ENCODE results near the gene TMEM178B. TPM values are rescaled to one million over a fixed set of nuclear protein-coding genes. Genes with fewer than 3 reads are reported as not detected.
"Not testable (repeated sequence)": the region's sequence is repeated elsewhere in the genome, so short reads cannot be mapped to it uniquely, and the experiment has no call there.

Gene TMEM178B
- total RNA-seq, 1 donor from 2014 or later, result 35.4 TPM

GRCh38 chr7:141383356-141383755 lies 309.5 kb downstream of the TMEM178B start:
- DNase-seq; ATAC-seq (ENCODE audit: poor library complexity); intact Hi-C loops (cut with DNase I): not testable (repeated sequence)

DNA sequence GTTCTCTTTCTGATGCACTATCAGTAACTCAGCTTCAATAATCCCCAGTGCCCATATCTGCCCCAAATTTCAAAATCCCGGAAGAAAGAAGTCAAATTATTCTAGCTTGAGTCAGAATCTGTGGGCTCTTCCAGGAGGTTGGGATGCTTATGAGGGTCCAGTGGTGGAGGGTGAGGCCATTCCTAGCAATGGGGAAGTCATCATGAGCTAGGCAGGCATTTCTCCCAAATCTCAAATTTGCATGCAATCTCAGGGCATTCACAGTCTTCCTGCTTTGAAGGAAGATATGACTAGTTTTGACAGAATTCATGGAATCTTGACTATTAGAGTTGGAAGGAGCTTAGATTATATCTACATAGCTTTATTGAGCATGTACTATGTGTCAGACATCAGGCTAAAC lies 313.0 kb downstream of the TMEM178B start:
- intact Hi-C loops (cut with DNase I), result no loop called here
- no peak for DNase-seq

DNA sequence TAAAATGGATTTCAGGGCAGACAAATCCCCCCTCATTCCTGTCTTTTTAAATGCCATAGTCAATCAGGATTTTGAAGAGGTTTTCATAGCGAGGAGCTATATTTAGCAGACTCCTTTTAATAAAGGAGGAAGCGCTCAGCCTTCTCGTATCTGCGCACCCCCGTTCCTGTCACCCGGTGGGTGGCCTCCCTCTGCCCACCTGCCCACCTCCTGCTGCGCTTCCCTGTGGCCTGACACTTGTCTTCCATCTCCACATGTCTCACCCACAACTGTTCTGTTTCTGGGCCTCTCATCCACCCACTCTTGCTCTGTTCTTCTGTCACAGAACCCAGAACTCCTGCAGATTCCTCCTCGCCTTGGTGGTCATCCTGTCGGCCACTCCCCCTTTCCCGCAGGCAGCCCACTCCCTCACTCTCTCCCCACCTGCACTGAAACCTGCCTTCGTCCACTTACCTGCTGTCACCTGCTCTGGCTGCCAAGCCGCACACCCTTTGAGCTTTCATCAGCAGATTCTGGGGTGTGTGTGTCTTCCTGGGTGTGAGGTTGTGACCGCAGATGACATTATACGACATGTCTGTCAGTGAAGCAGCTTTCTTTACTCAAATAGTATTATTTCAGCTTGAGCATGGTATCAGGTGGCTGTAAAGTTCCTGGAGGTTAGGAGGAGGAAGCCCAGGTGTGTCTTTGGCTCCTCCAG lies 313.8 kb downstream of the TMEM178B start:
- DNase-seq, result no peak
- peak; percentile 28 for ATAC-seq (ENCODE audit: poor library complexity)
- intact Hi-C loops (cut with DNase I), result no loop called here

More for the DNA sequence above, 313.0 kb downstream of the TMEM178B start:
- ATAC-seq (ENCODE audit: poor library complexity), result no peak

DNA sequence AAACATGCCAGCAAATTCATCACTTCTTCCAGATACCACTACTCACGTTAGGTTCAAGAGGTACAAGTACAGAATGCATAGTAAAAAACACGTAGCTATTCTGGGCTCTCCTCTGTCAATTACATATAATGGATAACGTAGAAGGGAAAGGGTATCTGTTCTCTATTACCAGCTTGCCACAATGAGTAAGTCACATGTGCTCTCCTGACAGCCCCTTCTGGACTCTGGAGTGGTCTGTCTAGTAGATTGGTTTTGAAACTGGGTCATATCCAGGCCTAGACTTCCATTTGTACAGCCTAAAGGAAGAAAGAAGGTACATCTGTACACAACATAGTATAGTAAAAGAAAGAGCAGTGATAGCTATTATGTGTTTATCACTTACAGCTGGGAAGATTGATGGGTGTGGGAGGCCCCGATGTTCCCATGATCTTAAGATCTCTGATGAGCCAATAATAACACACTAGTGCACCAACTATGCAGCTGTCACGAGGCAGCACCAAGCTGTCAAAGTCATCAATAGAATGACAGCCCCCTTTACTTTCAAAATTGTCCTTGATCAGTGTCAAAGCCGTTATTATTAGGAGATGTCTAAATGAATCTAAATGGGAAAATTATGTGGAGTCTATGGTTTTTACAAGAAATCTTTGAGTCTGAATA lies 315.4 kb downstream of the TMEM178B start:
- no peak for ATAC-seq (ENCODE audit: poor library complexity)

DNA sequence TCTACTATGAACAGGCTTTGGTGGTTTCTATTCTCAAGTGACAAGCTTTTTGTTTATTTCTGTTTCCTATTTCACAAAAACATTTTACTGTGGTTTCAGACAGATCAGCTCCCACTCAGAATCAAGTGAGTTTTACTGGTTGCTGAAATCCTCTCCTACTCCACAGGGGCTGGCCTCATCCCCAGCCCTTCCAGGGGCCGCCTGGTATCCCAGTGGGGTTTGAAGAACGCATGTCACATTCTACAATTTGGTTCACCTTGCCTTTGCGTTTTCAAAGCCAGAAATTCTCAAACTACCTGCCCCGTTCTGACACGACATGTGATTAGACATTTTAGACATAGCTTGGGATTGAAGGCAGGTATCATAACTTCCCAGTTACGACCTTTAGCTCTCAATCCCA lies 316.5 kb downstream of the TMEM178B start:
- intact Hi-C loops (cut with DNase I), result no loop called here
- no peak for ATAC-seq (ENCODE audit: poor library complexity)
- no peak for DNase-seq

More for the DNA sequence above, 315.4 kb downstream of the TMEM178B start:
- intact Hi-C loops (cut with DNase I), result no loop called here
- DNase-seq, result no peak

GRCh38 chr7:141393056-141393455 lies 319.2 kb downstream of the TMEM178B start:
- DNase-seq (no peak), ATAC-seq (ENCODE audit: poor library complexity) (no peak)
- intact Hi-C loops (cut with DNase I), result no loop called here

DNA sequence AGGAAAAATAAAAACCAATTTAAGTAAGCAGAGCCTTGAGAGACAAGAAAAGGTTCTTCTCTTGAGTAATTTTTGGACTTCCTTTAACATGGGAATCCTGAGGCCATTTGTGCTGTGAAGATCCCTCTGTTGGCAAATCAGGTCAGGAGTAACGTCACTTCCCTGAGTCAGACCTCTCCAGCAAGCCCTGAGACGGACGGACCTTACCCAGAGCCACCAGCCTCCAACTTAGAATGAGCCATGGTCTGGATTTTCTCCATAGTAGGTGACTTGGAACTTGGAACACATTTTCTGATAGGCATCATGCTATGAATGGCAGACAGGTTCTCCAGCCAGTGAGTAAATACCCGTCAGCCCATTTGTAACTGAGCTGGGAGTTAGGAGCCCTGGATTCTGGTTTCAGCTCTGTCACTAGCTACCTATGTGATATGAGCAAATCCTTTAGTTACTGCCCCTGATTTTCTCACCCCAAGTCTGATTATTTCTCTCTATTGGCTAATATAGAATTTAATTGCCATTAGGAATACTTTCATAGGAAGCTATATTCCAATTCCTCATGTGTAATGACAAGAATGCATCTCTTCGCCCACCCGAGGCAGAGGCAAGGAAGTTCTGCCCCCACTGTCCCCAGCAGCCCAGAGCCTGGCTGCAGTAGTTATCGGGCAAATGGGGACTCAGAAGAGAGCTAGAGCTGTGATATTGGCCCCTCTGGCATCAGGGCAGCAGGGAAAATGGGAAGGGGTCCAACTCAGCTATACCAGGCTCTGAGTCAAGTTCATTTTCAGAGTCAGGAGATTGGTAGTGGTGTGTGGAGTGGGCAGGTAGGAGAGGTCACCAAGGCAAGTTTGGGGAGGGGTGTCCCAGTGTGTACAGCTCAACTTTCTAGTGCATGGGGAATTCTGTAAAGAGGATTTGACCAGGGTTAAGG lies 323.6 kb downstream of the TMEM178B start:
- intact Hi-C loops (cut with DNase I), result no loop called here
- ATAC-seq (ENCODE audit: poor library complexity) (peak; percentile 70), DNase-seq (peak; percentile 48)

DNA sequence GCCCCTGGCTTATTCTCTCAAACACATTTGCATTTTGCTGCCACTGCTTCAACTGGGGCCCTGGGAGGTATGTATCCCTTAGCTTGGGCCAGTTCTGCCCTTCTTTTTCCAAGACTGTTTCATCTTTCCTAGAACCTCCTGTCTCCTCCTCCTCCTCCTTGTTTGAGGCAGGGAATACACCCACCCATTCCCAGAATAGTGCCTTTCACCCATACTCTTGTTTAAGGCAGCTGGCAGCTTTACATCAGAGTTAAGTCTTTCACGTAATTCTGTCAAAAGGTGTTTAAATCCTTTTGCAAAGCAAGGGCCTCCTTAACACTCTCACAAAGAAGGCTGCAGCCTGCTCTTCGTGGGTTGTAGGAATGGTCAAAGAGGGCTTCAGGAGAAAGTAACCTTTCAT lies 326.5 kb downstream of the TMEM178B start:
- DNase-seq, result no peak
- intact Hi-C loops (cut with DNase I), result no loop called here
- ATAC-seq (ENCODE audit: poor library complexity), result no peak

DNA sequence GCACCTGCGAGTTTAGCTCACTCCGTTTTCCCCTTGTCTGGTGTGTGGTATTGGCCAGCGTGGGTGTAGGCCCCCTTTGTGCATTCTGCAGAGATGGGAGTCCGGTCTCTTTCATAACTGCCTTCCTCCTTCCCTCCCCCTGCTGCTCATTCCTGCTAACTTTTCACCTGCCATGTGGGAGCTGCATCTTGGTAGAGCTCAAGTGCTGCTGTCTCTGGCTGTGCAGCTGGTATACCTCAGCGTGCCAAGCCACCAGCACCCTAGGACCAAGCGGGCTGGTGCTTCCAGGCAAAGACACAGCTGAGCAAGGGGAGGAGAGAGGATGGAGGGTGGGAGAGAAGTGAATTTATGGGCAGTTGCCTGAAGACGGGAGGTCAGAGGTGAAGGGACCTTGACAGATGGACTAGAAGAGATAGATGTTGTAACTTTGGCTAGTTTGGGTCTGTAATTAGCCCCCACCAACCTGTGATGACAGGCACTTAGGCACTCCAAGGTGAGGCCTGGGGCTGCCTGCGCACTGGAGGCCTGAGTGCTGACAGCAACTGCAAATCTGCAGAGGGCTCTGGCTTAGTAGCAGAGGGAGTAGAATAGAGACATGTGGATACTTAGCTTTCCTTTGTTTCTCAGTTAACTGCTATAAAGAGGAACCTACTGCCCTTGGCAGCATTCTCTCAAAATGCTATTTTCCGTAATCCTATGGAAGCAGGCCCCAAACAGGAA lies 328.6 kb downstream of the TMEM178B start:
- ATAC-seq (ENCODE audit: poor library complexity), result peak; percentile 85
- DNase-seq, result peak; percentile 46
- intact Hi-C loops (cut with DNase I), result no loop called here

GRCh38 chr7:141403846-141404245 lies 330.0 kb downstream of the TMEM178B start:
- ATAC-seq (ENCODE audit: poor library complexity); intact Hi-C loops (cut with DNase I); DNase-seq: not testable (repeated sequence)

DNA sequence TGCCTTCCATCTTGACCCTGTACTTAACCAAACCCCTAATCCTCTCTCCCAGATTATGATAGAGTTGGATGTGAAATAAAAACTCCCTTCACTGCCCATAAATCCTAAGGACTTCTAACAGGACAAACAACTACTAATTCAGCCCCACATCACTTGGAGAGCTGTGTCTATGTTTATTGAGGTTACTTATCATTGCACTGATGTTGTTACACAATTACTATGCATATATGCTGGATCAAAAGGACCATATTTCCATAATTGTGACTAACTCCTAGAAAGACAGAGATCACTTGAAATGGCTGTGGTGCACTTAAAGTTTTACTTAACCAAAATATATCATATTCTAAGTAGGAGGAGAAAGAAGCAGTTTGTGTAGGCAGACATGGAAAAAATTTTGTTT lies 332.5 kb downstream of the TMEM178B start:
- intact Hi-C loops (cut with DNase I), result no loop called here
- no peak for ATAC-seq (ENCODE audit: poor library complexity)

GRCh38 chr7:141407893-141408292 lies 334.0 kb downstream of the TMEM178B start:
- intact Hi-C loops (cut with DNase I), result no loop called here
- DNase-seq, result no peak
- no peak for ATAC-seq (ENCODE audit: poor library complexity)

More for the DNA sequence above, 332.5 kb downstream of the TMEM178B start:
- DNase-seq, result no peak

DNA sequence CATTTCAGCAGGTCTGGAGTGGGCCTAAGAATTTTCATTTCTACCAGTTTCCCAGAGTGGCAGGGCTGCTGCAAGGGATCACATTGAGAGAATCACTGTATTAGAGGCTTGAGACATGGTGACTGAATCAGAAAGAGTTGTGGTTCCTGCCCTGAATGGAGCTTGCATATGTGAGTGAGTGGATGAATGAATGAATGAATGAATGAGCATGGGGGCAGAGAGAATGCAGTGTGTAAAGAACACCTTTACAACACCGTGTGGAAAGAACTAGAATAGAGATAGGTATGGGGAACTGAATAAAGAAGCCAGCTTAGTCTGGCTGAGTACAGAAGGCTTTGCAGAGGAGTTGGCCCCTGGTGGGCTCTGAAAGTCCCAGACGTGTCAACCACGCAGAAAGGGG lies 334.6 kb downstream of the TMEM178B start:
- DNase-seq (no peak), ATAC-seq (ENCODE audit: poor library complexity) (no peak)
- intact Hi-C loops (cut with DNase I), result no loop called here

DNA sequence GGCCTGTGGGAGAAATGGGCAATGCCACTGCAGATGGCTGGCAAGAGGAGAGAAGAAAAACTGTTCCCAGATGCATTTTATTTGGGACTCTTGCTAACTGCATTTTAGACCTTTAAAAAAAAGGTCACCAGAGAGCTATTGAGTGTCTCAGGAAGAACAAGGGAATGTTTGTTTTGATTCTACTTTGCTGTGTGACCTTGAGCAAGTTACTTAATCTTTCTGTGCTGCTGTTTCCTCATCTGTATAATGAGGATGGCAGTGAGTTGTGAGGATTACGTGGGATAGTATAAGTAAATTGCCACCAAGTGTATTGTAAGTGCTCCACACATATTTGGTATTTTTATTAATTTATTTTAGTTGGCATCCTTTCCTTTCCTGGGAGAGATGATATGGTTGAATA lies 335.4 kb downstream of the TMEM178B start:
- DNase-seq, result no peak
- ATAC-seq (ENCODE audit: poor library complexity), result no peak
- intact Hi-C loops (cut with DNase I), result no loop called here

GRCh38 chr7:141409801-141410329 lies 336.0 kb downstream of the TMEM178B start:
- no peak for DNase-seq
- peak; percentile 34 for ATAC-seq (ENCODE audit: poor library complexity)
- intact Hi-C loops (cut with DNase I), result no loop called here

GRCh38 chr7:141410353-141411000 lies 336.6 kb downstream of the TMEM178B start:
- DNase-seq (no peak), ATAC-seq (ENCODE audit: poor library complexity) (no peak)
- intact Hi-C loops (cut with DNase I), result no loop called here

- ATAC-seq (ENCODE audit: poor library complexity) (no peak), DNase-seq (no peak)
- intact Hi-C loops (cut with DNase I), result no loop called here
Observed at GRCh38 chr7:141411133-141411532, 337.3 kb downstream of the TMEM178B start.

- no peak for ATAC-seq (ENCODE audit: poor library complexity)
- no peak for DNase-seq
- intact Hi-C loops (cut with DNase I), result no loop called here
Observed at GRCh38 chr7:141415999-141416398, 342.1 kb downstream of the TMEM178B start.
